Activated CD4-positive, alpha-beta T cell treated with anti-CD3 and anti-CD28 coated beads for 1 hour (primary cell): ENCODE measurements around the gene CSAD.
A peak's percentile ranks its signal among the peaks of the same experiment; 100 is the strongest.
"Not testable (repeated sequence)": the region's sequence is repeated elsewhere in the genome, so short reads cannot be mapped to it uniquely, and the experiment has no call there.

Experiments used
- DNase-seq: peaks from one replicate; pipeline ENCODE4 v3.0.0-alpha.2; 2020

The CSAD gene

GRCh38 chr12:53177447-53177846 lies 3.3 kb downstream of the CSAD start:
- DNase-seq = not testable (repeated sequence)

- no peak for DNase-seq
These were observed 4.0 kb downstream of the CSAD start for GRCh38 chr12:53176750-53177149.

GRCh38 chr12:53174881-53175491 lies 5.7 kb downstream of the CSAD start:
- no peak for DNase-seq

- no peak for DNase-seq
These were observed 7.5 kb downstream of the CSAD start for GRCh38 chr12:53173085-53173715.

GRCh38 chr12:53172352-53172751 lies 8.4 kb downstream of the CSAD start:
- no peak for DNase-seq

- no peak for DNase-seq
These were observed 8.9 kb downstream of the CSAD start for GRCh38 chr12:53171725-53172329.

- no peak for DNase-seq
These were observed 9.6 kb downstream of the CSAD start for GRCh38 chr12:53170876-53171724.

- DNase-seq = no peak
These were observed 10.5 kb downstream of the CSAD start for GRCh38 chr12:53170215-53170614.

GRCh38 chr12:53169644-53170043 lies 11.1 kb downstream of the CSAD start:
- no peak for DNase-seq

- DNase-seq = no peak
These were observed 13.9 kb downstream of the CSAD start for GRCh38 chr12:53166837-53167236.

- not testable (repeated sequence) for DNase-seq
These were observed 17.7 kb downstream of the CSAD start for GRCh38 chr12:53163008-53163407.

- DNase-seq = no peak
These were observed 19.4 kb downstream of the CSAD start for GRCh38 chr12:53161119-53161911.

- no peak for DNase-seq
These were observed 20.1 kb downstream of the CSAD start for GRCh38 chr12:53160673-53161072.

GRCh38 chr12:53160000-53160399 lies 20.7 kb downstream of the CSAD start:
- no peak for DNase-seq

GRCh38 chr12:53159195-53159839 lies 21.4 kb downstream of the CSAD start:
- peak; percentile 83 for DNase-seq

- DNase-seq = no peak
These were observed 28.3 kb downstream of the CSAD start for GRCh38 chr12:53152390-53152789.

GRCh38 chr12:53151039-53151438 lies 29.7 kb downstream of the CSAD start:
- DNase-seq = no peak

GRCh38 chr12:53147653-53148052 lies 33.1 kb downstream of the CSAD start:
- DNase-seq = no peak

GRCh38 chr12:53147181-53147580 lies 33.5 kb downstream of the CSAD start:
- DNase-seq = no peak

GRCh38 chr12:53145383-53146260 lies 35.1 kb downstream of the CSAD start:
- DNase-seq = no peak

- no peak for DNase-seq
These were observed 37.4 kb downstream of the CSAD start for GRCh38 chr12:53143355-53143754.
